NB4 (cell line): ENCODE results near the gene XAF1.
A peak's percentile ranks its signal among the peaks of the same experiment; 100 is the strongest.

Experiments used
- DNase-seq: peaks from one replicate; pipeline ENCODE4 v3.0.0; 2010; ENCODE audit warnings: low read depth
- H3K4me3 ChIP-seq: one replicate; pipeline ENCODE4 v1.5.1; 2011; ENCODE audit warnings: mild to moderate bottlenecking, low read depth, low read length, moderate library complexity
- CTCF ChIP-seq: IDR thresholded peaks from one replicate; pipeline ENCODE4 v1.5.1; 2012; ENCODE audit warnings: low read depth, low read length
- MAX ChIP-seq: IDR thresholded peaks from 2 replicates; pipeline ENCODE4 v1.6.1; 2011; ENCODE audit warnings: low read depth, low read length
- MYC ChIP-seq: IDR thresholded peaks from 2 replicates; pipeline ENCODE4 v1.6.1; 2011; ENCODE audit warnings: low read depth, low read length
- POLR2A ChIP-seq: IDR thresholded peaks from 2 replicates; pipeline ENCODE4 v1.6.1; 2011; ENCODE audit warnings: mild to moderate bottlenecking; ENCODE audit not compliant: insufficient read length; ENCODE audit errors: extremely low read depth

Gene XAF1

GRCh38 chr17:6711681-6712057 is 44.2 kb upstream of the XAF1 start:
- no peak overlapping the region for H3K4me3 ChIP-seq
- DNase-seq = peak; percentile 79
- TF ChIP-seq MYC (no peak), MAX (no peak)

- TF ChIP-seq POLR2A (no peak), MAX (no peak), MYC (no peak)
- no peak overlapping the region for H3K4me3 ChIP-seq
- DNase-seq = peak; percentile 61
These were observed 43.6 kb upstream of the XAF1 start for GRCh38 chr17:6712058-6712853.

- no peak overlapping the region for H3K4me3 ChIP-seq
- no peak for DNase-seq
- no peak for TF ChIP-seq MAX
- TF ChIP-seq MYC = no peak
- no peak for TF ChIP-seq POLR2A
- TF ChIP-seq CTCF = no peak
These were observed 43.1 kb upstream of the XAF1 start for GRCh38 chr17:6712854-6713129.

- DNase-seq = peak; percentile 47
- no peak within 1 kb of the TSS for H3K4me3 ChIP-seq
- TF ChIP-seq CTCF = no peak
- no peak for TF ChIP-seq MYC
- TF ChIP-seq POLR2A = no peak
- TF ChIP-seq MAX = no peak
These were observed 42.5 kb upstream of the XAF1 start, which contains the start of gene SLC13A5 for GRCh38 chr17:6713130-6713917. TSS of gene SLC13A5 (minus strand) at chr17:6713369. CDS start at chr17:6713333, 36 bp downstream.

GRCh38 chr17:6713918-6714271 is 42.0 kb upstream of the XAF1 start:
- TF ChIP-seq CTCF (no peak), MAX (no peak), MYC (no peak)
- H3K4me3 ChIP-seq = no peak overlapping the region
- DNase-seq = no peak

- DNase-seq = no peak
- no peak overlapping the region for H3K4me3 ChIP-seq
- TF ChIP-seq POLR2A = no peak
- TF ChIP-seq MAX = no peak
- TF ChIP-seq MYC = no peak
- no peak for TF ChIP-seq CTCF
These were observed 41.5 kb upstream of the XAF1 start for GRCh38 chr17:6714315-6714874.
